Fibroblast of pulmonary artery (primary cell): ENCODE results near the gene BHMT.

Experiments used
- DNase-seq: peaks from one replicate; pipeline ENCODE4 v3.0.0-alpha.2; 2010; ENCODE audit warnings: low read depth
- H3K4me3 ChIP-seq: replicated peaks from 2 replicates; pipeline ENCODE4 v1.5.1; 2011; ENCODE audit warnings: low read depth, mild to moderate bottlenecking, control low read depth, low read length, moderate library complexity
- CTCF ChIP-seq: IDR thresholded peaks from 2 replicates; pipeline ENCODE4 v1.5.1; 2011; ENCODE audit warnings: mild to moderate bottlenecking, control low read depth, low read length, inconsistent platforms; ENCODE audit errors: missing control alignments

The BHMT gene

GRCh38 chr5:79133121-79133656, 21.6 kb downstream of the BHMT start:
- peak; percentile 24 for TF ChIP-seq CTCF
- DNase-seq: peak; percentile 77
- H3K4me3 ChIP-seq: peak overlapping the region; percentile 41

- peak; percentile 85 for TF ChIP-seq CTCF
- DNase-seq: peak; percentile 87
- peak overlapping the region; percentile 41 for H3K4me3 ChIP-seq
Measured at GRCh38 chr5:79133657-79134451, 22.2 kb downstream of the BHMT start.

GRCh38 chr5:79135790-79136553, 24.4 kb downstream of the BHMT start:
- no peak for TF ChIP-seq CTCF
- H3K4me3 ChIP-seq: no peak overlapping the region
- no peak for DNase-seq

GRCh38 chr5:79136618-79137017, 25.0 kb downstream of the BHMT start:
- no peak for TF ChIP-seq CTCF
- no peak for DNase-seq
- H3K4me3 ChIP-seq: no peak overlapping the region

- TF ChIP-seq CTCF: no peak
- no peak for DNase-seq
- no peak overlapping the region for H3K4me3 ChIP-seq
Measured at GRCh38 chr5:79140553-79140952, 28.9 kb downstream of the BHMT start.

GRCh38 chr5:79143684-79144379, 32.2 kb downstream of the BHMT start:
- DNase-seq: peak; percentile 11
- TF ChIP-seq CTCF: no peak
- H3K4me3 ChIP-seq: no peak overlapping the region
